Ishikawa (cell line): ENCODE measurements around the gene BMI1.

Source experiments
- CEBPB ChIP-seq: IDR thresholded peaks from 2 replicates; pipeline ENCODE4 v1.6.1; 2012
- CREB1 ChIP-seq: IDR thresholded peaks from 2 replicates; pipeline ENCODE4 v1.6.1; 2012; ENCODE audit warnings: low read depth
- EGR1 ChIP-seq: IDR thresholded peaks from 2 replicates; pipeline ENCODE4 v1.6.1; 2012
- EP300 ChIP-seq: IDR thresholded peaks from 2 replicates; pipeline ENCODE4 v1.6.1; 2012; ENCODE audit warnings: borderline replicate concordance
- FOXM1 ChIP-seq: IDR thresholded peaks from 2 replicates; pipeline ENCODE4 v1.6.1; 2012; ENCODE audit warnings: low read depth, borderline replicate concordance
- MAX ChIP-seq: IDR thresholded peaks from 2 replicates; pipeline ENCODE4 v1.6.1; 2012
- NFIC ChIP-seq: IDR thresholded peaks from 2 replicates; pipeline ENCODE4 v1.6.1; 2012
- RAD21 ChIP-seq: IDR thresholded peaks from 2 replicates; pipeline ENCODE4 v1.6.1; 2012; ENCODE audit warnings: low read depth
- REST ChIP-seq: IDR thresholded peaks from 2 replicates; pipeline ENCODE4 v1.6.1; 2012; ENCODE audit warnings: low read depth, mild to moderate bottlenecking
- TAF1 ChIP-seq: IDR thresholded peaks from 2 replicates; pipeline ENCODE4 v1.6.1; 2012; ENCODE audit warnings: low read depth, mild to moderate bottlenecking
- TCF12 ChIP-seq: IDR thresholded peaks from 2 replicates; pipeline ENCODE4 v1.6.1; 2012; ENCODE audit warnings: low read depth
- TEAD4 ChIP-seq: IDR thresholded peaks from 2 replicates; pipeline ENCODE4 v1.6.1; 2012
- USF1 ChIP-seq: IDR thresholded peaks from 2 replicates; pipeline ENCODE4 v1.6.1; 2012
- YY1 ChIP-seq: IDR thresholded peaks from 2 replicates; pipeline ENCODE4 v1.6.1; 2012; ENCODE audit warnings: low read depth
- ZBTB7A ChIP-seq: IDR thresholded peaks from 2 replicates; pipeline ENCODE4 v1.6.1; 2012; ENCODE audit warnings: low read depth

The BMI1 gene

GRCh38 chr10:22309180-22310000 lies 11.5 kb upstream of the BMI1 start:
- no peak for TF ChIP-seq ZBTB7A
- no peak for TF ChIP-seq TCF12
- no peak for TF ChIP-seq YY1
- TF ChIP-seq EP300: no peak
- TF ChIP-seq EGR1: no peak
- TF ChIP-seq MAX: no peak
- TF ChIP-seq CREB1: no peak
- no peak for TF ChIP-seq TEAD4

- TF ChIP-seq YY1: no peak
- TF ChIP-seq EP300: no peak
- TF ChIP-seq REST: no peak
- no peak for TF ChIP-seq CEBPB
- TF ChIP-seq CREB1: no peak
- TF ChIP-seq USF1: no peak
- TF ChIP-seq TCF12: no peak
- no peak for TF ChIP-seq MAX
- no peak for TF ChIP-seq FOXM1
- no peak for TF ChIP-seq RAD21
- no peak for TF ChIP-seq EGR1
- TF ChIP-seq NFIC: no peak
- TF ChIP-seq ZBTB7A: no peak
- TF ChIP-seq TAF1: no peak
- TF ChIP-seq TEAD4: no peak
These were observed 10.0 kb upstream of the BMI1 start for GRCh38 chr10:22310928-22311327.

- no peak for TF ChIP-seq EP300
- no peak for TF ChIP-seq TAF1
- no peak for TF ChIP-seq USF1
- TF ChIP-seq MAX: no peak
- TF ChIP-seq RAD21: no peak
- no peak for TF ChIP-seq ZBTB7A
- TF ChIP-seq EGR1: no peak
- no peak for TF ChIP-seq REST
- TF ChIP-seq YY1: no peak
- no peak for TF ChIP-seq CEBPB
- TF ChIP-seq NFIC: no peak
- no peak for TF ChIP-seq TCF12
- TF ChIP-seq FOXM1: no peak
- TF ChIP-seq CREB1: no peak
- no peak for TF ChIP-seq TEAD4
These were observed 6.0 kb upstream of the BMI1 start for GRCh38 chr10:22314852-22315251.

- TF ChIP-seq REST: no peak
- TF ChIP-seq YY1: no peak
- TF ChIP-seq TAF1: no peak
- TF ChIP-seq TEAD4: no peak
- TF ChIP-seq EGR1: no peak
- no peak for TF ChIP-seq RAD21
- no peak for TF ChIP-seq TCF12
- no peak for TF ChIP-seq FOXM1
- TF ChIP-seq ZBTB7A: no peak
- TF ChIP-seq MAX: no peak
- TF ChIP-seq CREB1: no peak
- no peak for TF ChIP-seq USF1
- TF ChIP-seq CEBPB: no peak
These were observed 5.2 kb upstream of the BMI1 start for GRCh38 chr10:22315455-22316285.
